Measurements from ENCODE around the gene KHSRP.

GRCh38 chr19:6396305-6396704 lies 28.3 kb downstream of the KHSRP start:
- TF ChIP-seq EZH2 (IDR thresholded peaks at IDR 0.05; ENCODE audit: borderline replicate concordance, low read length), result no peak
- TF ChIP-seq, protein P1, sequence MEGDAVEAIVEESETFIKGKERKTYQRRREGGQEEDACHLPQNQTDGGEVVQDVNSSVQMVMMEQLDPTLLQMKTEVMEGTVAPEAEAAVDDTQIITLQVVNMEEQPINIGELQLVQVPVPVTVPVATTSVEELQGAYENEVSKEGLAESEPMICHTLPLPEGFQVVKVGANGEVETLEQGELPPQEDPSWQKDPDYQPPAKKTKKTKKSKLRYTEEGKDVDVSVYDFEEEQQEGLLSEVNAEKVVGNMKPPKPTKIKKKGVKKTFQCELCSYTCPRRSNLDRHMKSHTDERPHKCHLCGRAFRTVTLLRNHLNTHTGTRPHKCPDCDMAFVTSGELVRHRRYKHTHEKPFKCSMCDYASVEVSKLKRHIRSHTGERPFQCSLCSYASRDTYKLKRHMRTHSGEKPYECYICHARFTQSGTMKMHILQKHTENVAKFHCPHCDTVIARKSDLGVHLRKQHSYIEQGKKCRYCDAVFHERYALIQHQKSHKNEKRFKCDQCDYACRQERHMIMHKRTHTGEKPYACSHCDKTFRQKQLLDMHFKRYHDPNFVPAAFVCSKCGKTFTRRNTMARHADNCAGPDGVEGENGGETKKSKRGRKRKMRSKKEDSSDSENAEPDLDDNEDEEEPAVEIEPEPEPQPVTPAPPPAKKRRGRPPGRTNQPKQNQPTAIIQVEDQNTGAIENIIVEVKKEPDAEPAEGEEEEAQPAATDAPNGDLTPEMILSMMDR (IDR thresholded peaks at IDR 0.05; ENCODE audit: low read length), result no peak
